HCT116 (cell line): ENCODE data around the gene TMEM223. TPM values are rescaled to one million over a fixed set of nuclear protein-coding genes. Genes with fewer than 3 reads are reported as not detected.

Experiments used
- ATAC-seq: fragments of 200-7000 bp; cut with Tn5 transposase; 2 replicates; pipeline ENCODE4 v1.9.1; 2020; ENCODE audit warnings: mild to moderate bottlenecking, moderate library complexity
- BruUV-seq: library from RNA; stranded (reverse); fragments of 400-500 nt; replicated peaks from 2 replicates; lab custom pipeline; 2021; lab: Mats Ljungman, UMichigan
- CTCF ChIA-PET: fragments of 300-600 bp; sonication (Branson Sonifier 250); formaldehyde crosslinking; loops from one replicate; lab custom pipeline; 2021; ENCODE audit warnings: antibody characterized with exemption; lab: Charles Lee
- POLR2A ChIA-PET: fragments of 300-600, 350-600 bp; sonication (Branson Sonifier 250); formaldehyde crosslinking; loops from one replicate; lab custom pipeline; 2021; ENCODE audit warnings: antibody characterized with exemption; lab: Charles Lee
- RAD21 ChIA-PET, 2 experiments: fragments of 300-600 bp; sonication (Branson Sonifier 250); formaldehyde crosslinking; loops; one replicate each; lab custom pipeline; 2023; ENCODE audit warnings: low total read pairs in 2 of 2; ENCODE audit not compliant: uncharacterized antibody in 2 of 2, unreplicated experiment in 2 of 2, low non-redundant PET in 1 of 2; lab: Charles Lee
- DNase-seq: peaks from one replicate; pipeline ENCODE4 v3.0.0-alpha.2; 2010; ENCODE audit warnings: low read depth, low spot score
- H2AFZ ChIP-seq: fragments of 200-600 bp; shearing (Covaris generic), sonication (generic); 2 replicates; pipeline ENCODE4 v1.6.1; 2017; ENCODE audit warnings: low read depth, mixed run types, mixed read lengths, antibody characterized with exemption, low read length; ENCODE audit not compliant: poor library complexity, severe bottlenecking
- H3K27ac ChIP-seq: 2 replicates; pipeline ENCODE4 v1.5.1; 2012; ENCODE audit warnings: low read depth, low read length
- H3K27me3 ChIP-seq: fragments of 200-600 bp; sonication (generic); 2 replicates; pipeline ENCODE4 v1.6.1; 2016; ENCODE audit warnings: mixed run types, low read length, mixed read lengths; ENCODE audit not compliant: insufficient read depth
- H3K36me3 ChIP-seq, 2 experiments: fragments of 200-500 bp in 1 of 2; fragments of 200-600 bp in 1 of 2; sonication (Bioruptor generic) in 1 of 2; sonication (generic) in 1 of 2; 2 replicates each; pipeline versions ENCODE4 v1.5.1 to v1.6.1; 2014 to 2016; ENCODE audit warnings: low read length in 2 of 2, inconsistent platforms in 1 of 2, mixed read lengths in 1 of 2, mixed run types in 1 of 2; ENCODE audit not compliant: insufficient read depth in 2 of 2, control insufficient read depth in 1 of 2
- H3K4me1 ChIP-seq, 2 experiments: fragments of 200-600 bp in 1 of 2; sonication (generic) in 1 of 2; 2 replicates each; pipeline versions ENCODE4 v1.5.1 to v1.6.1; 2012 to 2017; ENCODE audit warnings: low read length in 2 of 2, inconsistent platforms in 1 of 2, mild to moderate bottlenecking in 1 of 2, mixed read lengths in 1 of 2, mixed run types in 1 of 2, moderate library complexity in 1 of 2; ENCODE audit not compliant: insufficient read depth in 2 of 2, control insufficient read depth in 1 of 2
- H3K4me2 ChIP-seq: fragments of 200-600 bp; sonication (generic); 2 replicates; pipeline ENCODE4 v1.6.1; 2017; ENCODE audit warnings: mixed run types, low read length, mixed read lengths
- H3K4me3 ChIP-seq, 2 experiments: fragments of 200-600 bp in 1 of 2; sonication (generic) in 1 of 2; replicated peaks in 1 of 2; 2 replicates each; pipeline ENCODE4 v1.5.1; 2011 to 2016; ENCODE audit warnings: low read length in 2 of 2, control low read depth in 1 of 2, low read depth in 1 of 2, mild to moderate bottlenecking in 1 of 2, mixed read lengths in 1 of 2, mixed run types in 1 of 2
- H3K79me2 ChIP-seq: fragments of 200-600 bp; sonication (generic); 2 replicates; pipeline ENCODE4 v1.6.1; 2017; ENCODE audit warnings: mild to moderate bottlenecking, mixed run types, low read length, moderate library complexity, mixed read lengths; ENCODE audit not compliant: insufficient read depth
- H3K9ac ChIP-seq: fragments of 200-600 bp; sonication (generic); 2 replicates; pipeline ENCODE4 v1.6.1; 2016; ENCODE audit warnings: low read length, mixed read lengths
- H3K9me2 ChIP-seq: fragments of 200-600 bp; sonication (generic), shearing (Covaris generic); 2 replicates; pipeline ENCODE4 v1.6.1; 2017; ENCODE audit warnings: mixed run types, mild to moderate bottlenecking, moderate library complexity; ENCODE audit not compliant: insufficient read depth
- H3K9me3 ChIP-seq, 2 experiments: fragments of 200-500 bp in 1 of 2; fragments of 200-600 bp in 1 of 2; sonication (Bioruptor generic) in 1 of 2; sonication (generic) in 1 of 2; 2 replicates each; pipeline ENCODE4 v1.6.1; 2014 to 2017; ENCODE audit warnings: low read length in 2 of 2, mixed read lengths in 2 of 2, inconsistent platforms in 1 of 2, low read depth in 1 of 2, mild to moderate bottlenecking in 1 of 2, mixed run types in 1 of 2, moderate library complexity in 1 of 2; ENCODE audit not compliant: control insufficient read depth in 1 of 2, insufficient read depth in 1 of 2
- H4K20me1 ChIP-seq: fragments of 200-600 bp; sonication (generic), shearing (Covaris generic); 2 replicates; pipeline ENCODE4 v1.6.1; 2017; ENCODE audit warnings: mixed run types, mild to moderate bottlenecking, moderate library complexity; ENCODE audit not compliant: insufficient read depth
- ATF3 ChIP-seq: IDR thresholded peaks from 2 replicates; pipeline ENCODE4 v1.6.1; 2012
- CTCF ChIP-seq, 3 experiments: fragments of 200-600 bp in 1 of 3; sonication (generic) in 1 of 3; IDR thresholded peaks in 2 of 3; conservative IDR thresholded peaks in 1 of 3; 2 replicates each; pipeline ENCODE4 v1.5.1; 2012 to 2017; ENCODE audit warnings: low read depth in 2 of 3, low read length in 2 of 3, antibody characterized with exemption in 1 of 3, borderline replicate concordance in 1 of 3, control low read depth in 1 of 3, mild to moderate bottlenecking in 1 of 3, mixed read lengths in 1 of 3, mixed run types in 1 of 3, moderate library complexity in 1 of 3; ENCODE audit not compliant: insufficient read depth in 1 of 3
- EZH2 ChIP-seq: fragments of 200-600 bp; sonication (generic); IDR thresholded peaks from 2 replicates; pipeline ENCODE4 v1.6.1; 2017; ENCODE audit warnings: antibody characterized with exemption, mixed run types
- JUND ChIP-seq: IDR thresholded peaks from 2 replicates; pipeline ENCODE4 v1.6.1; 2012
- MAX ChIP-seq: IDR thresholded peaks from 2 replicates; pipeline ENCODE4 v1.6.1; 2012
- POLR2A ChIP-seq: IDR thresholded peaks from 2 replicates; pipeline ENCODE4 v1.7.0; 2011; ENCODE audit warnings: borderline replicate concordance; ENCODE audit not compliant: insufficient read depth, insufficient read length; ENCODE audit errors: extremely low read depth
- REST ChIP-seq: IDR thresholded peaks from 2 replicates; pipeline ENCODE4 v1.6.1; 2012; ENCODE audit warnings: low read depth
- SP1 ChIP-seq: IDR thresholded peaks from 2 replicates; pipeline ENCODE4 v1.6.1; 2012; ENCODE audit warnings: low read depth
- TCF7L2 ChIP-seq: IDR thresholded peaks from 2 replicates; pipeline ENCODE4 v1.7.0; 2011; ENCODE audit warnings: borderline replicate concordance, inconsistent platforms; ENCODE audit not compliant: insufficient read depth, insufficient read length; ENCODE audit errors: extremely low read depth
- intact Hi-C: fragments of 100-400 bp; cut with micrococcal nuclease; formaldehyde crosslinking; loops from 2 replicates; pipeline ENCODE4 v1.10.0; 2022
- total RNA-seq: library from RNA; stranded (reverse); gene quantifications from one replicate; pipeline ENCODE4 v1.2.1, GENCODE V29; 2021; ENCODE audit not compliant: unreplicated experiment

Gene TMEM223
- total RNA-seq, 1 experiment from 2014 or later = 18.4 TPM

- TF ChIP-seq MAX = no peak
- TF ChIP-seq, all 23 proteins: peak for 0
Observed at GRCh38 chr11:62810748-62811147, 18.9 kb upstream of the TMEM223 start (continued).

- no peaks in the 10 kb centered on the region for H4K20me1 ChIP-seq
- CTCF ChIA-PET = no interaction called here
- no peaks in the 10 kb centered on the region for H3K27me3 ChIP-seq
- no peaks in the 10 kb centered on the region for H3K9me2 ChIP-seq
- H3K9me3 ChIP-seq = no peaks in the 10 kb centered on the region
- BruUV-seq = no TSS peak
- POLR2A ChIA-PET = interaction anchor here (1.2 to 2.2 kb wide), 9 partner anchors 8 to 53 kb away, joined by 3 to 26 read pairs (median 5); partner anchors contain the start of genes STX5, TEX54, TMEM179B and WDR74
- H3K4me1 ChIP-seq = peaks cover 0 to 21% of the 10 kb centered on the region in 2 experiments; a peak in 3 of 4 replicates
- TF ChIP-seq EZH2 (no peak), ATF3 (no peak), POLR2A (no peak), SP1 (no peak), TCF7L2 (no peak)
- H3K79me2 ChIP-seq = peaks cover 30% of the 10 kb centered on the region
- no peak overlapping the region for H2AFZ ChIP-seq
- DNase-seq = no peak
- no peak for ATAC-seq
- RAD21 ChIA-PET = no interaction called here
- H3K27ac ChIP-seq = no peak overlapping the region
- H3K9ac ChIP-seq = no peak overlapping the region
- H3K4me3 ChIP-seq = no peak overlapping the region
- intact Hi-C loops = no loop called here
- peaks cover 11 to 13% of the 10 kb centered on the region in 2 experiments for H3K36me3 ChIP-seq
- H3K4me2 ChIP-seq = peak overlapping the region; percentile 86; the same call in 1 of the 2 replicates
Observed at GRCh38 chr11:62806611-62807121, 14.9 kb upstream of the TMEM223 start.

GRCh38 chr11:62805961-62806441 is 14.2 kb upstream of the TMEM223 start:
- CTCF ChIA-PET = interaction anchor here (0.6 kb wide), 1 partner anchor 56 kb away, joined by 3 read pairs; no protein-coding TSS in a partner anchor
- RAD21 ChIA-PET = no interaction called here
- no peaks in the 10 kb centered on the region for H4K20me1 ChIP-seq
- peak overlapping the region; percentile 64 for H2AFZ ChIP-seq
- peaks cover 37% of the 10 kb centered on the region for H3K79me2 ChIP-seq
- H3K4me2 ChIP-seq = peak overlapping the region; percentile 86
- ATAC-seq (peak; percentile 6; the same call in 1 of the 2 replicates), DNase-seq (no peak)
- H3K27me3 ChIP-seq = no peaks in the 10 kb centered on the region
- H3K9me3 ChIP-seq = no peaks in the 10 kb centered on the region
- intact Hi-C loops = no loop called here
- H3K4me3 ChIP-seq = peak overlapping the region; percentile 68 to 79
- POLR2A ChIA-PET = interaction anchor here (0.6 to 2.2 kb wide), 11 partner anchors 9 to 214 kb away, joined by 3 to 26 read pairs (median 5); partner anchors contain the start of genes STX5, TEX54, TMEM179B and WDR74
- H3K9me2 ChIP-seq = no peaks in the 10 kb centered on the region
- BruUV-seq = TSS peak; percentile 83
- peak overlapping the region; percentile 85; the same call in 1 of the 2 replicates for H3K27ac ChIP-seq
- H3K36me3 ChIP-seq = peaks cover 18 to 20% of the 10 kb centered on the region in 2 experiments
- H3K4me1 ChIP-seq = peaks cover 0 to 21% of the 10 kb centered on the region in 2 experiments; a peak in 3 of 4 replicates
- H3K9ac ChIP-seq = peak overlapping the region; percentile 89
- TF ChIP-seq TCF7L2 (no peak), REST (no peak), POLR2A (no peak), JUND (no peak), CTCF (IDR thresholded peaks at IDR 0.05 in 2 of 3, conservative IDR thresholded peaks at IDR 0.05 in 1 of 3; ENCODE audit: borderline replicate concordance in 1 of 3, insufficient read depth in 1 of 3, low read depth in 2 of 3, low read length in 2 of 3) (no peak), ATF3 (no peak)
